IPS-NIHi11 (cell line): ENCODE data around the gene DHX29.
A peak's percentile ranks its signal among the peaks of the same experiment; 100 is the strongest.

Experiments
- DNase-seq: peaks from one replicate; pipeline ENCODE4 v3.0.0; 2012; ENCODE audit warnings: mixed read lengths, low spot score

The DHX29 gene

GRCh38 chr5:55232271-55232984 lies 75.1 kb downstream of the DHX29 start:
- peak; percentile 53 for DNase-seq

GRCh38 chr5:55231919-55232270 lies 75.6 kb downstream of the DHX29 start:
- DNase-seq: no peak

- no peak for DNase-seq
Observed at GRCh38 chr5:55231029-55231918, 76.2 kb downstream of the DHX29 start.

- DNase-seq: no peak
Observed at GRCh38 chr5:55230086-55230629, 77.3 kb downstream of the DHX29 start.

- DNase-seq: no peak
Observed at GRCh38 chr5:55227664-55228430, 79.6 kb downstream of the DHX29 start.

GRCh38 chr5:55226934-55227663 lies 80.4 kb downstream of the DHX29 start, which contains the start of gene MCIDAS:
TSS of gene MCIDAS (minus strand) at chr5:55227315. CDS start at chr5:55227138, 177 bp downstream.
- peak; percentile 86 for DNase-seq

GRCh38 chr5:55226027-55226933 lies 81.2 kb downstream of the DHX29 start:
- DNase-seq: peak; percentile 95

- DNase-seq: no peak
Observed at GRCh38 chr5:55225346-55225745, 82.1 kb downstream of the DHX29 start.

- no peak for DNase-seq
Observed at GRCh38 chr5:55223812-55224240, 83.7 kb downstream of the DHX29 start.

GRCh38 chr5:55222985-55223811 lies 84.3 kb downstream of the DHX29 start:
- DNase-seq: peak; percentile 48

- DNase-seq: no peak
Observed at GRCh38 chr5:55222092-55222984, 85.2 kb downstream of the DHX29 start.

GRCh38 chr5:55220433-55221185 lies 86.9 kb downstream of the DHX29 start:
- DNase-seq: peak; percentile 69

- no peak for DNase-seq
Observed at GRCh38 chr5:55219770-55220169, 87.7 kb downstream of the DHX29 start.

- peak; percentile 74 for DNase-seq
Observed at GRCh38 chr5:55218967-55219366, 88.5 kb downstream of the DHX29 start.

- no peak for DNase-seq
Observed at GRCh38 chr5:55211184-55211874, 96.2 kb downstream of the DHX29 start.
